ENCODE measurements around the gene LMBR1L. TPM values are rescaled to one million over a fixed set of nuclear protein-coding genes. Genes with fewer than 3 reads are reported as not detected.

Gene LMBR1L
- total RNA-seq, 2 experiments from 2014 or later: 32.5 to 34.9 TPM

DNA sequence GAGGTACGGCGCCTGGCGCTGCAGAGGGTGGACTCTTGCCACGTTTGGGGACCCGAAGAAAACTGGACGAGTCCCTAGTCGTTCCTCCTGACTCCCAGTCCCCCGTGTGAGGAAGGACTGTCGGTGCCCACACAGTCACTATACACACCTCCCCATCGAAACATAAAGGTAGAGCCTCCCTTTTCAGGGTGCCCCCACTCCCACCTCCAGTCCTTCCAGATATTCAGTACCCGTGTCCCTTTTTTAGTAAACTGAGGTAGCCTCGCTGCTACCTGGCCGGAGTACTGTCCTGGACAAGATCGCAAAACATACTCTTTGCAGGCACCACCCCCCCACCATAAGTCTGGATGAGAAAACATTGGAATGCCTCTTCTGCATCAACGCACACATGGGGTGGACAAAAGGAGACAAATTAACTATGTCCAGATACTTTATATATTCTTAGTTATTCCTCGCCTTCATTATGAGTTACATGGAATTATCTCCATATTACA lies 49.4 kb downstream of the LMBR1L start:
- ChIA-PET POLR2A (no interaction called here), CTCF (interaction anchor here (0.6 to 4.8 kb wide), 6 partner anchors 27 to 204 kb away, joined by 3 to 38 read pairs (median 4); no protein-coding TSS in a partner anchor)

DNA sequence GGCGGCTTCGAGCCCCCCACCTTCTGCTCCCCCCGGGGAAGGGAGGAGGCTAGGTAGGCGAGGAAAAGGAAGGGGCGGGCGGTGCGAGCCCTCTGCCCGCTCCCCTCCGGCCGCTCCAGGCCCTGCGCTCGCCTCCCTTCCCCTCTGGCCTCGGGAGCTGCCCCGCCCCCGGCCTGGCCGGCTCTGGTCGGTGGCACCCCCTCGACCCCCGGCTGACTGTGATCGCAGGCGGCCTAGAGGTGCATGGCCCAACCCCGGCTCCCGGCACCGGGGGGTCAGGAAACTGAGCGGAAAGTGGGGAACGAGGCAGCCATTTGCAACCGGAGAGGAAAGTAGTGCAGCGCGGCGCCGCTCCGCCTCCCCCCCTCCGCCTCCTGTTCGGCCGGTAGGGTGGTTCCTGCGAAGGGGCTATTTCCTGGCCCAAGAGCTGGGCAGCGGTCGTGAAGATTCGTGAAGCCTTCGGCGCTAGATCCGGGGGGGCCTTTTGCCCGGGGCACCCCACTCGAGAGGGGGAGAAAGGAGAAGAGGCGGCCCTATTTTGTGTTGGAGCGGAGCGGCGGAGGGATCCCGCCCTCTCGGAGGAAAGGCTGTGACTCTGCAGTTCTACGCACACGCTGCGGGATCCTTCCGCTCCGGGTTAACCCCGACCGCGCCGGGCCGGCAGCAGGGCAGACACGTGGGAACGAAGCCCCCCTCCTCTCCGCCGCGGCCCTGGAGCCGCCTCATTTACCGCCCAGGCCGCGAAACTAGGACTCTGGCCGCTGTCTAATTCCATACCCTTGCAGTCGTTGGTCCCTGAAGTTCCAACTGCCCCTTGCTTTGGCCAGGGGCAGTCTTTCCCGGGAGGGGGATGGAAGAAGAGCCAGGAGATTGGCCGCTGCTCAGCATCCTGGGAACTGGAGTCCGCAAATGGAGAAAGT lies 50.1 kb downstream of the LMBR1L start, which contains the start of gene KMT2D:
Gene KMT2D, minus strand, starts transcription at position 558 of the 920 bp plus-strand sequence. CDS start 5,470 bp downstream, outside the sequence.
- CTCF ChIA-PET: interaction anchor here (0.6 to 1.5 kb wide), 6 partner anchors 28 to 205 kb away, joined by 3 to 8 read pairs (median 4); partner anchors contain the start of gene FKBP11
- POLR2A ChIA-PET: interaction anchor here (0.6 to 1.9 kb wide), 5 partner anchors 9 to 101 kb away, joined by 3 to 11 read pairs (median 7); partner anchors contain the start of genes RHEBL1 and TUBA1B

DNA sequence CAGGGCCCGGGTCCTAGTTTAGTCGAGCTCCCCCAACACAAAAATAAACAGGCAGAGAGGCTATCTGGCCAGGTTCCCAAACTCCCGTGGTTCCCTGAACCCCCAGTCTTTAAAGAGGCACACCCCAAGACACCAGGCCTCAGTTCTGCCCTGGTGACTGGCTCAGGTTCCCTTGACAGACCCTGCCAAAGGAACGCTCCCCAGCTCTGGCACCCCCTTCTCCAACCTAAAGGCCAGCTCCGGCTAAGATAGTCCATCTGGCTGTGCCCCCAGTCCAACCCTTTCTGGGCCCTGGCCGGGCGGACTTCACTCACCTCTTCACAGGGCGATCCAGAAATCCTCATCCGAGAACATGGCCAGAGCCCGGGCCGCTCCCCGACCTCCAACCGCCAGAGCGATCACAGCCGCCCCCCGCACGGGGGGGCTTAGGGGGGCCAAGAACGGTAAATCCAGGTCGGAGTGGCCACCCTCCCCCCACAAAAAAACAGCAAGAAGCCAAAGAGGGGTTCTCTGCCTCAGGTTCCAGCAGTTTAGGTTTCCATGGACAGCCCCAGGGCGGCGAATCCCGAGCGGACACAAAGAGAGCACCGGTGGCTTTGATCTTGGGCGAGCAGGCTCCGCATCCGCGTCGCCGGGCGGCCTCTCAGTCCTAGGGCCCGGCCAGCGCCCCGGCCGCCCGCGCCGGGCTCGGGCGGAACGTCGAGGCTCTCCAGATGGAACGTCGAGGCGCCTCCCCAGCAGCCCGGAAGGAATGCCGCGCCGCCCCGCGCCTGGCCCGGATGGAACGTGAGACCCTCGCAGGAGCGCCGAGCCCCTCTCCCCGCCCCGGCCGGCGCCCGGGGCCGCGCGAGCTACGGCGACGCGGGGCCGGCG lies 51.1 kb downstream of the LMBR1L start:
- POLR2A ChIA-PET: interaction anchor here (0.6 to 1.9 kb wide), 6 partner anchors 10 to 100 kb away, joined by 3 to 11 read pairs (median 6); partner anchors contain the start of genes RHEBL1 and TUBA1B
- CTCF ChIA-PET: interaction anchor here (1.0 to 2.9 kb wide), 6 partner anchors 10 to 134 kb away, joined by 3 to 12 read pairs (median 4); partner anchors contain the start of genes FKBP11 and RHEBL1

DNA sequence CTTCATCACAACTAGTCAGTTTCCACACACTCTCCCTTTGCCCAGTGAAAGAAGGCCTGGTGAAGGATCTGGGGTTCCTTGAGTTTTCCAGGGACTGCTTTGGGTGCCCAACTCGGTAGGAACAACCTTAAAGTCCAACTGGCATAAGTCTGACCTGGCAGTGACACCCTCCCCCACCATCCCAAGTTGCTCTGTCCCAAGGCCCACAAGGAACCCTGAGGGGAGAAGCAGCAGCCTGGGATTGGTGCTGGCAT lies 51.7 kb downstream of the LMBR1L start:
- CTCF ChIA-PET: interaction anchor here (1.0 to 2.9 kb wide), 3 partner anchors 11 to 29 kb away, joined by 4 to 12 read pairs (median 5); partner anchors contain the start of gene RHEBL1
- POLR2A ChIA-PET: interaction anchor here (1.2 to 1.9 kb wide), 2 partner anchors 11 to 36 kb away, joined by 3 to 9 read pairs; partner anchors contain the start of gene RHEBL1

DNA sequence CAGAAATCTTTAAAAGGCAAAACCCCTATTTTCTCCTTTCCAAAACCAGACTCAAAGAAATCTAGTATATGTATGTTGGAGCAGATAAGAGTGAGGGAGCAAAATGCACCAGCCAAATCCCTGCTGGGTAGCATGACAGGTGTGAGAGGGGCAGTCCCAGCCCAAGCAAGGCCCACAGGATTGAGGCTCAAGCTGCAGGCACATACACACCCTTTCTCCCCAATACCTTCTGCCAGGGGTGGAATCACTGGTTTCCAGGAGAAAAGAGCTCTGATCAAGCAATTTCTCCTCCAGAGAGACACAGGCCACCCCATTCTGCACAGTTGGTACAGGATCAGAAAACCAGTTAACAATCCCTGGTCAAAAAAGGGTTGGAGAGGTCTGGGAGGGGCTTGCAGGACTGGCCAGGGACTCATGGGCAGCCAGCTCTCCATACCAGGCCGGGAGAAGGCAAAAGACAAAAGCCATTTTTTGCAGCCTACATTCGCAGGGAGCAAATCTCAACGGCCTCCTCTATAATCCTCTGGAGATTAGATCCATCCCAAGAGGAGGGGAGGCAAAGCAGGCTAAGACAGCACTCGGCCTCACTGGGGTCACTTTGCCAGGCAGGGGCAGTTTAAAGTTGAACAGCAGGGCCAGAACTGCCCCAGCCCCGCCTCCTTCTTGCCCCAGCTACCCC lies 52.1 kb downstream of the LMBR1L start:
- ChIA-PET CTCF (interaction anchor here (0.7 to 2.9 kb wide), 4 partner anchors 10 to 30 kb away, joined by 3 to 12 read pairs (median 4); partner anchors contain the start of gene RHEBL1), POLR2A (interaction anchor here (1.2 to 1.9 kb wide), 2 partner anchors 11 to 37 kb away, joined by 3 to 9 read pairs; partner anchors contain the start of gene RHEBL1)

DNA sequence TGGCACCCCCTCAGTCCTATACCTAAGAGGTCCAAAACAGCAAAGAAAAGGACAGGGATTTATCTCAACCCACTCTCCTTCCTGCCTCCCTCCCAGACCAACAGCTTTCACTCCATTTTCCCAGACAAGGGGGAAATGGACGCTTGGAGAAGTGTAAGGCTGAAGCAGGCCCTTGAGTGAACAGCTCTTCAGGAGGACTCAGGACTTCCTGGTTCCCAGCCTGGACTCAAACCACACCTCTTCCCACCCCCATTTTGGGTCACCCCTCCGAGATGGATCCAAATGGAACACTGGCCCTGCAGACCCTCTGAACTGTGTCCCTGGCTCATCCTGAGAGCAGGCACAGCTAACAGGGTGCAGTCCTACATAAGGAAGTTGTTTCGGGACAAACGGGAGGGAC lies 52.8 kb downstream of the LMBR1L start:
- CTCF ChIA-PET: interaction anchor here (2.9 kb wide), 1 partner anchor 14 kb away, joined by 12 read pairs; no protein-coding TSS in a partner anchor
- POLR2A ChIA-PET: no interaction called here

DNA sequence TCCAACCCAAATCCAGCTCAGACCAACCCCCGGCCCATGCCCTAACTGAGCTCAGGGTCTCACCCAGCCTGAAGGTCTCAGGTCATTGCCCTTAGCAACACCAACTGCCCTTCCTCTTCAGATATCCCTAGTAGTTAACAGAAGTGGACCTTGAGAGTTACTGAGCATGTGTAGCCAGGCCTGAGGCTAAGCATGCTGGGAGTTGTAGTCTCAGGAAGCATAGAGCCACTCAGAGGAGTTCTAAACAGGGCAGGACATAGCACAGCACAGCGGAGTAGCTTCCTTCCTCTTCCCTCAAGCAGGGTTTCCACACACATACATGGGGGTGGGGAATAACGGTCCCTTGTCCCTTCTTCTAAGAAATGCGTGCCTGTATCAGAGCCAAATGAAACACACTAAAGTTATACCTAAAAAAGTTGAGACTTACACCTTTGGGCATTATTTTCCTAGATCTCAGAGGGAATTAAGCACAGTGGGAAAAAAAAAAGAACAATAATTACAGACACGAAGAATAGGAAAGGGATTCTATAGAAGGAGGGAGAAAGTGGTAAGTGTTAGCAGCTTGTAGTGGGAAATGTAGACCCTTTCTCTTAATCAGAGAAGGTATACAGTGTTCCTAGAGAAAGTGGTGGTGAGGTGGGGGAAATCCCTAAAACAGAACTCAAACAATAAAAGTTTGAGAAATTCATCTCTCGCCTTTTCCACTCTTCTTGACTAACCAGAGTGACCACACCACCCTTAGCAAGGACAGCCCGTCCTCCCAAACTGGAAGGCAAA lies 54.5 kb downstream of the LMBR1L start:
- ChIA-PET POLR2A (interaction anchor here (0.6 to 2.4 kb wide), 4 partner anchors 13 to 204 kb away, joined by 3 to 6 read pairs (median 4); partner anchors contain the start of genes DDX23 and RHEBL1), CTCF (interaction anchor here (0.6 to 2.9 kb wide), 8 partner anchors 8 to 124 kb away, joined by 3 to 12 read pairs (median 4); partner anchors contain the start of gene LMBR1L)

DNA sequence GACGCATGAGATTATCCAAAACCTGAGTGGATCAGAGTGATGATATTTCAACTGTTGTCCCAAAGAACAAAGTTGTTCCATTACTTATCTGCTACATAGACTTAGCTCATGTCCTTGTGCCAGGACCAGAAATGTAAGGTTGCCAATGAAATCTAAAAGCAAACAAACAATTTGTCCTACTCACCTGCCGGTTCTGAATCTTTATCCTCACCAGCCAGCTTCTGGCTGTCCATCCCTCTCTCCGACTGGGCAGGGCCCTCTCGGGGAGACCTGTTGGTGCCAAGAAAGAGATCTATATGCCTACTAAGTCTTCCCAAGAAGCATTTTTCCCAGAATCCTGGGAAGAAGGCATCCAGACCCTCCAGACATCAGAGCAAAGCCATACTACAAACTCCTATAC lies 55.6 kb downstream of the LMBR1L start:
- ChIA-PET CTCF (interaction anchor here (0.6 to 2.0 kb wide), 6 partner anchors 9 to 125 kb away, joined by 3 to 9 read pairs (median 4); partner anchors contain the start of gene LMBR1L), POLR2A (interaction anchor here (0.5 to 2.4 kb wide), 3 partner anchors 12 to 37 kb away, joined by 3 to 6 read pairs (median 3); no protein-coding TSS in a partner anchor)

DNA sequence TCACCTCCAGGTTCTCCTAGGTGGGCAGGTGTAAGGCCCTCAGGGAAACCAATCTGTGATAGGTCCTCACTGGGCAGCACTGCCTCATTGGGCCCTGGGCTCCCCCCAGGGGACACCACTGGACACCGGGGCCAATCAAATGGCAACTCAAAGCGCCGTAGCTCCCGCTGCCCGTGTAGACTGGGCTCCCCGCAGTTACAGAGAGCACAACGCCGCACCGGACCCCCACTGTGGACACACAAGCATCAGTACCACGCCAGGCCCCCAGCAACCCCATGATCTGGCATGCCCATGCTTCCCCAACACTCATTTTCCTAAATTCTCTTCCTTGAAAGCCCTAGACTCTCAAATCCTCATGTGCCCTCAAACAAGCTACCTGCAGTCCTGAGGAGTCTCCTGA lies 56.1 kb downstream of the LMBR1L start:
- POLR2A ChIA-PET: interaction anchor here (0.5 to 2.4 kb wide), 2 partner anchors 11 to 22 kb away, joined by 3 to 6 read pairs; no protein-coding TSS in a partner anchor

DNA sequence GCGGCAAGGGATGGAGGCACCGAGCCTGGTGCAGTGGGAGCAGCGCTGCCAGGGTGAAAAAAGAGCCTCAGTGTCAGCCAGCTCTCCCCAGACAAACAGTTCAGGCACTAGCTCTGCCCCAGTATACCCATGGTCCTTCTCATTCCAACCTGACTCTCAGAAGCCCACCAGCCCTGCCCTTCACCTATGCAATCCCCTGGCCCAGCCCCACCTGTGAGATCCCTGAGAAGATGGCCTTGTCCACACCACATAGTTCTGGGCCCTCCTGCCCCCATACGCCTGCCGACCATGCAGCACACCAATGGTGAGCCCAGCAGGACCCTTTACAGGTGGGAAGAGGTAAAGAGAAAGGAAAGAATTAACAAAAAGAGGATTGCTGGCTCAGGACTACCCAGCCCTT lies 56.6 kb downstream of the LMBR1L start:
- ChIA-PET POLR2A (interaction anchor here (2.4 kb wide), 1 partner anchor 11 kb away, joined by 6 read pairs; no protein-coding TSS in a partner anchor), CTCF (interaction anchor here (0.6 kb wide), 1 partner anchor 1723 kb away, joined by 3 read pairs; no protein-coding TSS in a partner anchor)

More for the DNA sequence above, 56.1 kb downstream of the LMBR1L start:
- CTCF ChIA-PET: interaction anchor here (0.6 to 2.0 kb wide), 3 partner anchors 9 to 43 kb away, joined by 3 to 9 read pairs (median 4); no protein-coding TSS in a partner anchor

DNA sequence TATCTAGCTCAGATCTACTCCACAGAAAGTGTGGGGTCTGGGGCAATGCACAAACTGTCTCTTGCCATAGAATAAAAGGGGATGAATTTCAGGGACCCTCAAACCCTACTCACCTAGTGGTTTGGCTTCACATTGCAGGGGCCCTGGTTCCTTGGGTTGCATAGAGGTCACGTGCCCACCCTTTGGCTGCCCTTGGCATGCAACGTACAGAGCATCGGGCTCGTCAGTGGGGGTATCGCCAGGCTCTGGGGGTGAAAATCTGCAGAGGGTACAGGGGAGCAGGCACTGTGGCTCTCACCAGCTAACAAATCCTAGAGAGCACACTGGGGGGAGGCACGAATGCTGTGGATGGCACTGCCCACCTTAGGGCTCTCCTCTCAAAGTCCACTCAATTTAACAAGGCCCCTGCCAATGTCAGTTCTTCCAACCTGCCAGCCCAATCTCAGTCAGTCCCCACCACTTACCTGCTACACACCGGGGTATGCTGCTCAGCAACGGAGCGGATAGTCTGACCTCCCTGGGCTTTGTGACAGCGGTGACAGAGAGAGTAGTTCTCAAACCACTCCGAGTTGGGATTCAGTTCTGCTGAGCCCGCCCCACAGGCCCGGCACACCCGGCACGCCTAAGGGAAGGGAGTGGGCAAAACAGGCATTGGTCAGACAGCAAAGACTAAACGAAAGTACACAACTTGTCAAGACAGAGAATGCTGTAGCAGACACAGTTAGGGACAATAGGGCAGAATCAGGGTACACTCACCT lies 58.0 kb downstream of the LMBR1L start:
- ChIA-PET POLR2A (no interaction called here), CTCF (no interaction called here)

DNA sequence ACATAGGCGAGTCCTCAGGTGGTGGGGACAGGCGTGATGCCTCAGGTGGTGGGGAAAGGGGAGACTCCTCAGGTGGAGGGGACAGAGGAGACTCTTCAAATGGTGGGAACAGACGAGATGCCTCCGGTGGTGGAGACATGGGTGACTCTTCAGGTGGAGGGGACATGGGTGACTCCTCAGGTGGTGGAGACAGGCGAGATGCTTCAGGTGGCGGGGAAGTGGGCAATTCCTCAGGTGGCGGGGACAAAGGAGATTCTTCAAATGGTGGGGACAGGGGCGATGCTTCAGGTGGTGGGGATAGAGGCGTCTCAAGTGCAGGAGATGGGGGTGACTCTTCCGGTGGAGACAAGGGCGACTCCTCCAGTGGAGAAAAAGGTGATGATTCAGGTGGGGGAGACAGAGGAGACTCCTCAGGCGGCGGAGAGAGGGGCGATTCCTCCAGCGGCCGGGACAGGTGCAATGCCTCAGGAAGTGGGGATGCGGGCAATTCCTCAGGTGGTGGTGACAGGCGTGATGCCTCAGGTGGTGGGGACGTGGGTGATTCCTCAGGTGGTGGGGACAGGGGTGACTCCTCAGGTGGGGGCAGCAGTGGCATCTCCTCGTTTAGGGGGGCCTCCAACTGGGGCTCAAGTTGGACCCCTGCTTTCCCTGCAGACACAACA lies 58.7 kb downstream of the LMBR1L start:
- ChIA-PET CTCF (no interaction called here), POLR2A (no interaction called here)

DNA sequence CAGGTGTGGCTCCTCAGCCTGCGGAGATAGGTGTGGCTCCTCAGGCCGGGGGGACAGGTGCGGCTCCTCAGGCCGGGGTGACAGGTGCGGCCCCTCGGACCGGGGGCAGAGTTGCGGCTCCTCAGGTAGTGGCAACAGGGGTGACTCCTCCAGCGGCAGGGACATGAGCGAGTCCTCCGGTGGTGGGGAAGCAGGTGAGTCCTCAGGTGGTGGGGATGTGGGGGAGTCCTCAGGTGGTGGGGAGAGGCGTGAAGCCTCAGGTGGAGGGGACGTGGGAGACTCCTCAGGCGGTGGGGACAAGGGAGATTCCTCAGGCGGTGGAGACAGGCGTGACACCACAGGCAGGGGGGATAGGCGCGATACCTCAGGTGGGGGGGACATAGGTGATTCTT lies 59.3 kb downstream of the LMBR1L start:
- ChIA-PET POLR2A (no interaction called here), CTCF (no interaction called here)

DNA sequence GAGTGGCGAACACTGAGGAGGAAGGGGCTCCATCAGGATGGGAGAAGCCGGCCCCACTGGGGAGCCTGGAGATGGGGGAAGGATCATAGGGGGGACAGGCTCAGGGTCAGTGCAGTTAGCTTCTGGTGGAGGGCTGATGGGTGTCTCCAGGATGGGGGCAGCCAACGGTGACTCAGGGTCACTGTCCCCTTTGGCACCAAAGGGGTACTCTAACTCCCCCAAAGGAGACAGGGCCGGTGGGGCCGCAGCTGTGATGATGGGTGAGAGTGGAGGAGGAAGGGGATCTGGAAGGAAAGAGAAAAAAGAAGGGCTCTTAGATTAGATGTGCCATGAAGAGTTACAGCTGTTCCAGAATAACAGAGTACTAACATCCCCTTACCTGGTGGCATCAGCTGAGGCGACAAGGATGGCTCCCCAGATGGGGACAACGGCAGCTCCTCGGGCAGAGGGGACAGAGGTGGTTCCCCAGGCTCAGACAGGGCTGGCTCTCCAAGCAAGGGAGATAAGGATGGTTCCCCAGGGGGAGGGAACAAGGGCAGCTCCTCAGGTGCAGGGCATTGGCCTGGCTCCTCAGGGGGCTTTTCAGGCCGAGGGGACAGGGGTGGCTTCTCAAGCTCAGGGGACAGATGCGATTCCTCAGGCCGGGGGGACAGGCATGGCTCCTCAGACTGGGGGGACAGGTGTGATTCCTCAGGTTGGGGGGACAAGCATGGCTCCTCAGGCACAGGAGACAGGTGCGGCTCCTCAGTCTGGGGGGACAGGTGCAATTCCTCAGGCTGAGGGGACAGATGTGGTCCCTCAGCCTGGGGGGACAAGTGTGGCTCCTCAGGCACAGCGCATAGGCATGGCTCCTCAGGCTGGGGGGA lies 59.9 kb downstream of the LMBR1L start:
- ChIA-PET CTCF (interaction anchor here (3.0 kb wide), 1 partner anchor 13 kb away, joined by 8 read pairs; no protein-coding TSS in a partner anchor), POLR2A (no interaction called here)

All from activated CD8-positive, alpha-beta memory T cell treated with anti-CD3 and anti-CD28 coated beads for 36 hours (primary cell).